A673 (cell line): ENCODE data around the gene PID1. TPM values are rescaled to one million over a fixed set of nuclear protein-coding genes. Genes with fewer than 3 reads are reported as not detected.
A peak's percentile ranks its signal among the peaks of the same experiment; 100 is the strongest.

ENCODE experiments used
- BruUV-seq: library from RNA; stranded (reverse); fragments of 400-500 nt; replicated peaks from 2 replicates; lab custom pipeline; 2021; lab: Mats Ljungman, UMichigan
- CTCF ChIA-PET: fragments of 300-600 bp; sonication (Branson Sonifier 250); formaldehyde crosslinking; loops from one replicate; lab custom pipeline; 2022; ENCODE audit warnings: antibody characterized with exemption; lab: Charles Lee
- POLR2A ChIA-PET: fragments of 300-600 bp; sonication (Branson Sonifier 250); formaldehyde crosslinking; loops from one replicate; lab custom pipeline; 2022; ENCODE audit warnings: antibody characterized with exemption; ENCODE audit not compliant: low non-redundant PET; lab: Charles Lee
- DNase-seq: peaks from one replicate; pipeline ENCODE4 v3.0.0-alpha.2; 2015; ENCODE audit warnings: low spot score
- H3K27ac ChIP-seq: fragments of 200-600 bp; sonication (generic); 2 replicates; pipeline ENCODE4 v1.5.1; 2016; ENCODE audit warnings: mixed run types, low read depth, mild to moderate bottlenecking, mixed read lengths, antibody characterized with exemption, low read length; ENCODE audit not compliant: poor library complexity, severe bottlenecking
- H3K27me3 ChIP-seq: fragments of 200-600 bp; sonication (generic); replicated peaks from 2 replicates; pipeline ENCODE4 v1.6.1; 2017; ENCODE audit warnings: mixed run types, low read depth, mild to moderate bottlenecking, mixed read lengths, antibody characterized with exemption, low read length; ENCODE audit not compliant: insufficient read depth, poor library complexity
- H3K36me3 ChIP-seq: fragments of 200-600 bp; sonication (generic); 2 replicates; pipeline ENCODE4 v1.6.1; 2016; ENCODE audit warnings: mixed run types, mild to moderate bottlenecking, mixed read lengths, antibody characterized with exemption, low read length; ENCODE audit not compliant: insufficient read depth, poor library complexity, severe bottlenecking
- H3K4me1 ChIP-seq: fragments of 200-600 bp; sonication (generic); 2 replicates; pipeline ENCODE4 v1.6.1; 2017; ENCODE audit warnings: mixed run types, mild to moderate bottlenecking, mixed read lengths, antibody characterized with exemption, low read length; ENCODE audit not compliant: insufficient read depth, poor library complexity, severe bottlenecking
- H3K4me3 ChIP-seq: fragments of 200-600 bp; sonication (generic); 2 replicates; pipeline ENCODE4 v1.5.1; 2016; ENCODE audit warnings: low read depth, mixed run types, mild to moderate bottlenecking, mixed read lengths, low read length; ENCODE audit not compliant: poor library complexity, severe bottlenecking
- H3K9me3 ChIP-seq: fragments of 200-600 bp; sonication (generic); 2 replicates; pipeline ENCODE4 v1.6.1; 2016; ENCODE audit warnings: mixed run types, low read depth, mild to moderate bottlenecking, mixed read lengths, antibody characterized with exemption, low read length; ENCODE audit not compliant: poor library complexity, severe bottlenecking
- CTCF ChIP-seq: fragments of 300-800, 200-600 bp; sonication (generic); conservative IDR thresholded peaks from 2 replicates; pipeline ENCODE4 v1.5.1; 2017; ENCODE audit warnings: low read depth, mild to moderate bottlenecking, antibody characterized with exemption, low read length, moderate library complexity, mixed read lengths
- EZH2 ChIP-seq: fragments of 200-600 bp; sonication (generic); IDR thresholded peaks from 2 replicates; pipeline ENCODE4 v1.6.1; 2017; ENCODE audit warnings: borderline replicate concordance, low read depth, mild to moderate bottlenecking, mixed read lengths, antibody characterized with exemption, low read length; ENCODE audit not compliant: poor library complexity, severe bottlenecking
- intact Hi-C: fragments of 100-400 bp; cut with micrococcal nuclease; formaldehyde crosslinking; loops from one replicate; pipeline ENCODE4 v1.10.0; 2022; ENCODE audit not compliant: unreplicated experiment
- total RNA-seq: library from RNA; stranded (reverse); gene quantifications from 2 replicates; pipeline ENCODE4 v1.2.3, GENCODE V29; 2021

The PID1 gene
- total RNA-seq, 1 experiment from 2014 or later, result 1.5 TPM

GRCh38 chr2:229150317-229150716 is 120.8 kb downstream of the PID1 start:
- TF ChIP-seq EZH2 (no peak), CTCF (no peak)
- POLR2A ChIA-PET, result no interaction called here
- H3K4me3 ChIP-seq, result no peak overlapping the region

GRCh38 chr2:229141424-229142025 is 129.6 kb downstream of the PID1 start:
- H3K27ac ChIP-seq, result no peak overlapping the region
- intact Hi-C loops, result no loop called here

More at GRCh38 chr2:229150317-229150716, 120.8 kb downstream of the PID1 start:
- intact Hi-C loops, result no loop called here
- Histone ChIP-seq H3K27ac (no peak overlapping the region), H3K27me3 (no peaks in the 10 kb centered on the region), H3K9me3 (peaks cover 4% of the 10 kb centered on the region), H3K4me1 (no peaks in the 10 kb centered on the region), H3K36me3 (no peaks in the 10 kb centered on the region)
- CTCF ChIA-PET, result no interaction called here
- BruUV-seq, result no TSS peak
- no peak for DNase-seq

GRCh38 chr2:229137639-229138038 is 133.4 kb downstream of the PID1 start:
- Histone ChIP-seq H3K36me3 (no peaks in the 10 kb centered on the region), H3K27ac (no peak overlapping the region), H3K4me1 (no peaks in the 10 kb centered on the region), H3K9me3 (no peaks in the 10 kb centered on the region), H3K27me3 (no peaks in the 10 kb centered on the region), H3K4me3 (no peak overlapping the region)
- POLR2A ChIA-PET, result no interaction called here
- DNase-seq, result no peak
- BruUV-seq, result no TSS peak
- CTCF ChIA-PET, result no interaction called here
- intact Hi-C loops, result loop anchor here (10.0 kb wide), 1 partner anchor 577 kb away; the partner anchor contains the start of gene DNER
- TF ChIP-seq CTCF (no peak), EZH2 (no peak)

More at GRCh38 chr2:229141424-229142025, 129.6 kb downstream of the PID1 start:
- Histone ChIP-seq H3K4me1 (no peaks in the 10 kb centered on the region), H3K27me3 (no peaks in the 10 kb centered on the region), H3K4me3 (no peak overlapping the region), H3K9me3 (peaks cover 1% of the 10 kb centered on the region), H3K36me3 (no peaks in the 10 kb centered on the region)
- ChIA-PET CTCF (no interaction called here), POLR2A (no interaction called here)
- TF ChIP-seq CTCF (no peak), EZH2 (no peak)
- peak; percentile 37 for DNase-seq
- BruUV-seq, result no TSS peak
